ENCODE data around the gene SECTM1.
A peak's percentile ranks its signal among the peaks of the same experiment; 100 is the strongest.

SECTM1 gene

DNA sequence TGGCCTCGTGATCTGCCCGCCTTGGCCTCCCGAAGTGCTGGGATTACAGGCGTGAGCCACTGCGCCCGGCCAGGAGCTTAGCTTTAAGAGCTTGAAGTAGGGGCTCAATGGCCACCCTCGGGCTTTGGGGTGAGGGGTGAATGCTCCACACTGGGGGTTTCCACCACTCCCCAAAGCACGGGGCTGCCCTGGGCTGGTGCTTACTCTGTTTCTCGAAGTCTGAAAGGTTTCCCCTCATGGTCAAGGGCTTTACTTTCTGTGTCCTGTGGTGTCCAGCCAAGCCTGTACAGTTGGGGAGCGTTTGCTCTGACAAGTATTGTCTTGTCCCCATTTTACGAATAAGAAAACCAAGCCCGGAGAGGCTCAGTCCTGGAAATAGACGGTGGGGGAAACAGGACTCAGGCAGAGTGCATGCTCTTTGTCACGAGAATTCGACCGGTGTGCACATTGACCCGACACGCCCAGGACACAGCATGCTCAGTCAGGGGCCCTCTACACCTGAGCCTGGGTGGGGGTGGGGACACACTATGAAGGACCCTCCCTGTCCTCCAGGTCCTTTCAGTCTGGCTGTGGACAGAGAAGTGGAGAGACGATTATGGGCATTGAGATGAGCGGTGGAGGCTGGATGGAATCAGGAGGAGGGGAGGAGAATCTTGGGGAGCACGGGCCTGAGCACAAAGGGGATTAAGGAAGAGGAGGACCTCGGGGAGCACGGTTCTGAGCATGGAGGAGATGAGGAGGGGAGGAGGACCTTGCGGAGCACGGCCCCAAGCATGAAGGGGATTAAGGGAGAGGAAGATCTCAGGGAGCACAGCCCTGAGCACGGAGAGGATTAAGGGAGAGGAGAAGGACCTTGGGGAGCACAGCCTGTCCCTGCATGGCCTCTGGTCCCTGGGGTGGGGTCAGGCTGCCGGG lies 23.7 kb downstream of the SECTM1 start:
- TF ChIP-seq YY1 (IDR thresholded peaks at IDR 0.05; ENCODE audit: low read depth) = no peak
- TF ChIP-seq TCF12 (IDR thresholded peaks at IDR 0.05; ENCODE audit: low read depth) = no peak
- no peak for TF ChIP-seq ZBTB7A (IDR thresholded peaks at IDR 0.05; ENCODE audit: low read depth)
- no peak for TF ChIP-seq TEAD4 (IDR thresholded peaks at IDR 0.05)
- no peak for TF ChIP-seq FOXM1 (IDR thresholded peaks at IDR 0.05; ENCODE audit: borderline replicate concordance, low read depth)
- TF ChIP-seq, protein P1, sequence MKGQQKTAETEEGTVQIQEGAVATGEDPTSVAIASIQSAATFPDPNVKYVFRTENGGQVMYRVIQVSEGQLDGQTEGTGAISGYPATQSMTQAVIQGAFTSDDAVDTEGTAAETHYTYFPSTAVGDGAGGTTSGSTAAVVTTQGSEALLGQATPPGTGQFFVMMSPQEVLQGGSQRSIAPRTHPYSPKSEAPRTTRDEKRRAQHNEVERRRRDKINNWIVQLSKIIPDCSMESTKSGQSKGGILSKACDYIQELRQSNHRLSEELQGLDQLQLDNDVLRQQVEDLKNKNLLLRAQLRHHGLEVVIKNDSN (IDR thresholded peaks at IDR 0.05) = no peak
- TF ChIP-seq EP300 (IDR thresholded peaks at IDR 0.05; ENCODE audit: borderline replicate concordance) = no peak
- no peak for TF ChIP-seq RAD21 (IDR thresholded peaks at IDR 0.05; ENCODE audit: low read depth)
- TF ChIP-seq, protein P2, sequence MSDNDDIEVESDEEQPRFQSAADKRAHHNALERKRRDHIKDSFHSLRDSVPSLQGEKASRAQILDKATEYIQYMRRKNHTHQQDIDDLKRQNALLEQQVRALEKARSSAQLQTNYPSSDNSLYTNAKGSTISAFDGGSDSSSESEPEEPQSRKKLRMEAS (IDR thresholded peaks at IDR 0.05) = no peak
- TF ChIP-seq CEBPB (IDR thresholded peaks at IDR 0.05) = no peak
- TF ChIP-seq CREB1 (IDR thresholded peaks at IDR 0.05; ENCODE audit: low read depth) = no peak
- no peak for TF ChIP-seq EGR1 (IDR thresholded peaks at IDR 0.05)
- TF ChIP-seq NFIC (IDR thresholded peaks at IDR 0.05) = no peak
- TF ChIP-seq, protein P3, sequence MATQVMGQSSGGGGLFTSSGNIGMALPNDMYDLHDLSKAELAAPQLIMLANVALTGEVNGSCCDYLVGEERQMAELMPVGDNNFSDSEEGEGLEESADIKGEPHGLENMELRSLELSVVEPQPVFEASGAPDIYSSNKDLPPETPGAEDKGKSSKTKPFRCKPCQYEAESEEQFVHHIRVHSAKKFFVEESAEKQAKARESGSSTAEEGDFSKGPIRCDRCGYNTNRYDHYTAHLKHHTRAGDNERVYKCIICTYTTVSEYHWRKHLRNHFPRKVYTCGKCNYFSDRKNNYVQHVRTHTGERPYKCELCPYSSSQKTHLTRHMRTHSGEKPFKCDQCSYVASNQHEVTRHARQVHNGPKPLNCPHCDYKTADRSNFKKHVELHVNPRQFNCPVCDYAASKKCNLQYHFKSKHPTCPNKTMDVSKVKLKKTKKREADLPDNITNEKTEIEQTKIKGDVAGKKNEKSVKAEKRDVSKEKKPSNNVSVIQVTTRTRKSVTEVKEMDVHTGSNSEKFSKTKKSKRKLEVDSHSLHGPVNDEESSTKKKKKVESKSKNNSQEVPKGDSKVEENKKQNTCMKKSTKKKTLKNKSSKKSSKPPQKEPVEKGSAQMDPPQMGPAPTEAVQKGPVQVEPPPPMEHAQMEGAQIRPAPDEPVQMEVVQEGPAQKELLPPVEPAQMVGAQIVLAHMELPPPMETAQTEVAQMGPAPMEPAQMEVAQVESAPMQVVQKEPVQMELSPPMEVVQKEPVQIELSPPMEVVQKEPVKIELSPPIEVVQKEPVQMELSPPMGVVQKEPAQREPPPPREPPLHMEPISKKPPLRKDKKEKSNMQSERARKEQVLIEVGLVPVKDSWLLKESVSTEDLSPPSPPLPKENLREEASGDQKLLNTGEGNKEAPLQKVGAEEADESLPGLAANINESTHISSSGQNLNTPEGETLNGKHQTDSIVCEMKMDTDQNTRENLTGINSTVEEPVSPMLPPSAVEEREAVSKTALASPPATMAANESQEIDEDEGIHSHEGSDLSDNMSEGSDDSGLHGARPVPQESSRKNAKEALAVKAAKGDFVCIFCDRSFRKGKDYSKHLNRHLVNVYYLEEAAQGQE (IDR thresholded peaks at IDR 0.05; ENCODE audit: low read depth) = no peak
- TF ChIP-seq TAF1 (IDR thresholded peaks at IDR 0.05; ENCODE audit: low read depth) = no peak

DNA sequence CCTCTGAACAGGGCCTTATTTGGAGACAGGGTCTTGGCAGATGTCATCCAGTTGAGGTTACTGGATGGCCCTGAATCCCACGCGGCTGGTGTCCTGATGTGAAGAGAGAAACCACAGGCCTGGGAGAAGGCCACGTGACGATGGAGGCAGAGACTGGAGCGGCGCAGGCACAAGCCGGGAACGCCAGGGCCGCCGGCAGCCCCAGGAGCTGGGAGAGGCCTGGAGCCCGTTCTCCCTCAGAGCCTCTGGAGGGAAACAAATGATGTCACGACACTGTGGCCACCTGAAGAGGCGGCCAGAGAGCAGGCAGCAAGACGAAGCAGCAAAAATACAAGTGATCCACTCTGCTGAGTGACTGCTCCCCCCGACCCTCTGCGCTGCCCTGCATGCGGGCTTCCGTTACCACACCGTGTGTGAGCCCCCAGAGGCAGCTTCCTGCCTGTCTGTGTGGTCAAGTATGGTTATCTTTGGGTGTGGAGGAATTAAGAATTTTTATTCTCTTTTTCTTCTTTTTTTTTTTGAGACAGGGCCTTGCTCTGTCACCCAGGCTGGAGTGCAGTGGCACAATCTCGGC lies 27.8 kb downstream of the SECTM1 start:
- TF ChIP-seq NFIC (IDR thresholded peaks at IDR 0.05) (no peak), YY1 (IDR thresholded peaks at IDR 0.05; ENCODE audit: low read depth) (no peak), FOXM1 (IDR thresholded peaks at IDR 0.05; ENCODE audit: borderline replicate concordance, low read depth) (no peak), CEBPB (IDR thresholded peaks at IDR 0.05) (no peak)
- TF ChIP-seq, protein P3 (IDR thresholded peaks at IDR 0.05; ENCODE audit: low read depth) = no peak

DNA sequence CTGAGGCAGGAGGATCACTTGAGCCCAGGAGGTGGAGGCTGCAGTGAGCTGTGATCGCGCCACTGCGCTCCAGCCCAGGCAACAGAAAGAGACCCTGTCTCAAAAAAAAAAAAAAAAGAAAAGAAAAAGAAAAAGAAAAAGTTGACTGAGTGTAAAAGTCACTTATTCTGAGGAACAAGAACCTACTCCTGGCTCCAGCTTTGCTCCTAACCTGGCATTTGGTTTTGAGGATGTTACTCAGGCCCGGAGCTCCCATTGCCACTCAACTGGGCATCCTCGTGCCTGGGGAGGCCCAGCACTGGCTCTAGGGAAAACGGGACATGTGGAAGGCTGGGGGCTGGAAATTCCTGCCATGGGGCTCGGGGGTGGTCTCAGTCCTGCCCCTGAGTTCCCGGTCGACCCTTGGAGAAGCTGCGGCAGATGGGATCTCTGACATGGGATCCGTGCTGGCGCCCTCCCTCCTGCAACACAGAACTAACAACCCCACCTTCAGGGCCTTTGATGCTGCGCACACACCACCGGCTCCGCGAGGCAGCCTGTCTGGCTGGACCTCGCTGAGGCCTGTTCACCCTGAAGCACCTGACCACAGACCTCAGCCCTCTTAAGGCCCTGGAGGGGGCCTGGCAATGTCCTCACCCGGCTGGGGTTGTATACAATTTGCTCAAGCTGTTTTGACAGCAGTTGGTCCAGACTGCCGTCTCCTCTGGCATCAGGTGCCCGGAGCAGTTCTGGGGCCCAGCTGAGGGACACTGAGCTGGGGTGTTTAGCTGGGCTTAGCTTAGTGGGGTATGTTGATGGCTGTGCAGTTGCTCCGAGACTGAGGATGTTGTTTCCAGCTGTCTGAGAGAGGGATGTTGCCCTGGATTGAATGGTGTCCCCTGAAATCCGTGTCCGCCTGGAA lies 28.5 kb downstream of the SECTM1 start:
- TF ChIP-seq NFIC (IDR thresholded peaks at IDR 0.05) = no peak
- TF ChIP-seq, protein P2 (IDR thresholded peaks at IDR 0.05) = no peak
- TF ChIP-seq EGR1 (IDR thresholded peaks at IDR 0.05) = no peak
- no peak for TF ChIP-seq YY1 (IDR thresholded peaks at IDR 0.05; ENCODE audit: low read depth)
- TF ChIP-seq FOXM1 (IDR thresholded peaks at IDR 0.05; ENCODE audit: borderline replicate concordance, low read depth) = no peak
- no peak for TF ChIP-seq CREB1 (IDR thresholded peaks at IDR 0.05; ENCODE audit: low read depth)
- TF ChIP-seq RAD21 (IDR thresholded peaks at IDR 0.05; ENCODE audit: low read depth) = no peak
- TF ChIP-seq TEAD4 (IDR thresholded peaks at IDR 0.05) = no peak
- no peak for TF ChIP-seq EP300 (IDR thresholded peaks at IDR 0.05; ENCODE audit: borderline replicate concordance)
- TF ChIP-seq TAF1 (IDR thresholded peaks at IDR 0.05; ENCODE audit: low read depth) = no peak
- TF ChIP-seq ZBTB7A (IDR thresholded peaks at IDR 0.05; ENCODE audit: low read depth) = no peak

DNA sequence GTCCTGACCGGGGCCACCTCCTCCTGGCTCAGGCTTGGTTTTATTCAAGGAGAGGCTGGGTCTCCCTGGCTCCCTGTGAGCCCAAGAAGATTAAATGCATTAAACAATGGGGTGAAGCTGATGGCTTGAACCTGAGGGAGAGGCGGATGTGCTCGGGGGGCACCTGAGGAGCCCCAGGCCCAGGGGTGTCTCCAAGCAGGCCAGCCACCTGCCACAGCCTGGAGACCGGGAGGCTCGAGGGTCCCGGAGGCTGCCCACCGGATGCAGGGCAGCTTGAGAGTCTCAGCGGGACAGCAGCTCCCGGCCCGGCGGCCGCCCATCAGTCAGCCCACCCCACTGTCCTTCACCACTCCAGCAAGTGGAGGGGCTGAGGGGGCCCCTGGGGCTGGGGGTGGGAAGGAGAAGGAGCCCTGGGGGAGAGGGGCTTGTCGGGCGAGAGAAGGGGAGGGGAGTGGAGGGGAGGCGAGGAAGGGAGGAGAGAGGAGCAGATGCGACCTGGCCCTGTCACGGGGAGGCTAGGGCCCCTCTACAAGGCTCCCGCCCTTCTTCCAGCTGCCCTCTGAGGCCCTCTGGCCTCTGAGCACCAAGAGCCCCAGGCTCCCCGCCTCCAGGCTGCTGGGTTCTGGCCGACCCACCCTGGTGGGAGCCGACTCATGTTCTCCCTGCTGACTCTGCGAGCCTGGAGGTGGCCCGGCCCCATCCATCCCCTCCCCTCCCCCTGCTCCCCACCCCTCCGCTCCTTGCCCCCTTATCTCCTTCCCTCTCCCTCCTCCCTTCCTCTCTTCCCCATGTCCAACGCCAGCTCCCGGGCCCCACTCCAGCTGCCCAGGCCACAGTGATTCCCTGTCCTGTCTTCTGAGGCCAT lies 29.4 kb downstream of the SECTM1 start:
- no peak for TF ChIP-seq TCF12 (IDR thresholded peaks at IDR 0.05; ENCODE audit: low read depth)
- 0 out of 2 replicates have a peak, but pooled peaks have one; percentile 33 for TF ChIP-seq ZBTB7A (IDR thresholded peaks at IDR 0.05; ENCODE audit: low read depth)
